HT1080 (cell line): ENCODE results near the gene CFHR4. TPM values are rescaled to one million over a fixed set of nuclear protein-coding genes. Genes with fewer than 3 reads are reported as not detected.
A peak's percentile ranks its signal among the peaks of the same experiment; 100 is the strongest.
"Not testable (repeated sequence)": the region's sequence is repeated elsewhere in the genome, so short reads cannot be mapped to it uniquely, and the experiment has no call there.

Experiments
- DNase-seq: peaks from one replicate; pipeline ENCODE4 v3.0.0-alpha.2; 2015; ENCODE audit warnings: low read depth
- polyA plus RNA-seq, 2 experiments: library from polyadenylated mRNA; depleted of rRNA; stranded (reverse); fragments of >200 nt; gene quantifications; 2 replicates each; pipeline ENCODE4 v1.2.3, GENCODE V29; 2015
- total RNA-seq: library from RNA; depleted of rRNA; stranded (reverse); fragments of >200 nt; shearing (Covaris generic); gene quantifications from 2 replicates; pipeline ENCODE4 v1.2.3, GENCODE V29; 2014; rRNA removed

Gene CFHR4
- total RNA-seq: not detected in 2 replicates
- polyA plus RNA-seq (2015; cell fraction: cytosol; rRNA removed): not detected in 2 replicates
- not detected in 2 replicates for polyA plus RNA-seq (2015; cell fraction: nucleus; rRNA removed)

DNA sequence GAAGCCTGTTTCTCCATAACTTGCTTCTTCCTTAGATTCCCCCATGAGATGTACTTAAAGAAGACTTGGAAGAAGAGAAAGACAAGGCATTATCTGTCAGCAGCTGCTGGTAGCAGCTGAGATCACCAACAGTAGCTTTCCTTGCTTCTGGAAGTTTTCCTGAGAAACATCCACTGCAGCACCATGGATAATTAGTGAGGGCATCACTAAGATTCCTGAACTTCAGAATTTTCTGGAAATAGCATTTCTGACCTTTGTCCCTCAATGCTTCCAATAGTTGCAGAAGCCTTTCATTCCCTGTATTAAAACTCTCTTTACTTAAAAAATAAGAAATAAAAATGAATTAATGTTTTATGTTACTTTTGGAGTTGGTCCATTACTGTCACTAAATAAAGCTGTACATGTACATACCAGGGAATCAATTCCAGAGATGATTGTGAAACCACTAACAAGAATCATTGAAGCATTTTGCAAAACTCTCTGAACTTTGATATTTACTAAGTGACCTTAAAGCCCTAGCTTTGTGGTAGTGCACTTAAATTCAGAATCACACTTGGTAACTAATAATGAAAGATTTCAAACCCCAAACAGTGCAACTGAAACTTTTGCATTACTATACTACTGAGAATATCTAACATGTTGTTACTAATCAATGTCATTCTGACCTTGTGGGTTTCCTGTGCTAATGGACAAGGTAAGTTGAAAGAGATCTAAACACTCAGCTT, at the start of gene CFHR4:
CFHR4 (plus strand) TSS at position 538 of the 725 bp plus-strand sequence; CDS start at position 637, 99 bp downstream.
- DNase-seq: no peak

DNA sequence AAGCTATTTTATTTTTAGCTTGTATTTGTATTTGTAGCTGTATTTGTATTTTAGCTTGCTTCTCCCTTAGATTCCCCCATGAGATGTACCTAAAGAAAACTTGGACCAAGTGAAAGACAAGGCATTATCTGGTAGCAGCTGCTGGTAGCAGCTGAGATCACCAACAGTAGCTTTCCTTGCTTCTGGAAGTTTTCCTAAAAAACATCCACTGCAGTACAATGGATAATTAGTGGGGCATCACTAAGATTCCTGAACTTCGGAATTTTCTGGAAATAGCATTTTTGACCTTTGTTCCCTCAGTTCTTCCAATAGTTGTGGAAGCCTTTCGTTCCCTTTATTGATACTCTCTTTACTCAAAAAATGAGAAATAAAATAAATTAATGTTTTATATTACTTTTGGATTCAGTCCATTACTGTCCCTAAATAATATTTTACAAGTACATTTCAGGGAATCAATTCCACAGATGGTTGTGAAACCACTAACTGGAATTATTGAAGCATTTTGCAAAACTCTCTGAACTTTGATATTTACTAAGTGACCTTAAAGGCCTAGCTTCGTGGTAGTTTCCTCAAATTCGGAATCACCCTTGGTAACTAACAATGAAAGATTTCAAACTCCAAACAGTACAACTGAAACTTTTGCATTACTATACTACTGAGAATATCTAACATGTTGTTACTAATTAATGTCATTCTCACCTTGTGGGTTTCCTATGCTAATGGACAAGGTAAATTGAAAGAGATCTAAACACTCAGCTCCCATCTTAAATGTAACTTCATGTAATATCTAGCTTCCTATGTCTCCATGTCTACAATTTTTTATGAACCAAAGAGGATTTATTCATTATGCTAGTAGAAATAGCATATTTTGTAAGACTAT, 38.0 kb upstream of the CFHR4 start:
- DNase-seq: not testable (repeated sequence)

DNA sequence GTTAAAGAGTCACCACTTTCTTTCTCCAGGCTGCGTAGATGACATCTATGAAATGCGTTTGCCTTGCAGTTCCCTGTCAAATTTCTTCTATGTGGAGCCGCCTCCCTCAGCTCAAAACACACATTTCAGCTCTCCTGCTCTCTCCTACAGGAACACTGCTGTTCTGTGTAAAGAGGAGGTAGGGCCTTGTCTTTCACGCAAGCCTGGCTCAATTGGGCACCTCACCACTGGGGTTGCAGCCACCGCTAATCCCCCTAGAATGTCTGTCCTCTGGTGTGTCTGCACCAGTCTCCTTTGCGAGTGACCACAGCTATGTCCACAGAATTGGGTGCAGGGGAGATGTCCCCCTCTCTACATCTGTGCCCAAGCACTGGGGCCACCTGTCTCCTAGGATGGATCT, 31.8 kb upstream of the CFHR4 start:
- DNase-seq: no peak

DNA sequence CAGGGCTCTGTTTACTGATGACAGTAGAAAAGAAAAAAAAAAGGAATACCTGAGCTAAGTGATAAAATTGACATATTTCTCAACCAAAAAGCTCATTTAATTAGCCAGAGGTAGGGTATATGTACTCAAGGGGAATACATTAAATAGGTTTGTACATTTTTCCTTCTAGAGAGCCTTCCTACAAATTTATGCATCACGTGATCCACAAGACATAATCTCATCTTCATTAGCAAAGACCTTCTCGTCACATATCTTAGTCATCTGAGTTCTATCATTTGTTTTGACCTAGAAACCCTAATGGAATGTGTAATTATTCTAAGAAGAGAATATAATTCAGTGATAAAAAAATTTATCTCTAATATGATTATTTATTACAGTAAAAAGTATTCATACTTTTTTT, 30.7 kb upstream of the CFHR4 start:
- no peak for DNase-seq

DNA sequence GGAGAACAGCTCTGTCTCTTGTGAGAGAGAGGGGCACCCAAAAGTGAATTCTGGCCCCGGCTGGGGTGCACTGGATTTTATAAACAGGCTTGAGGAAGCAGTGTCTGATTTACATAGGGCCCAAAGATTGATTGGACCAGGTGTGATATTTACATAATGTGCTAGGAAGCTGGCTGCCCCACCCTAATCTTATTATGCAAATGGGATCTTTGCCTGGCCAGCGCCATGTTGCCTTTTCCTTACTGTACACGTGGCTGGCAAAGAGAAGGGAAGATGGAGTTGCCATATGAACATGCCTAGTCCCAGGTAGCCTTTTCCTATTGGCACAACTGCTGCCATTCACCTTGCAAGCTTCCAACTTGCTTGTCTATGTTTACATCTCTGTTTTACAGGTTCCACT, 29.0 kb upstream of the CFHR4 start:
- DNase-seq: no peak

DNA sequence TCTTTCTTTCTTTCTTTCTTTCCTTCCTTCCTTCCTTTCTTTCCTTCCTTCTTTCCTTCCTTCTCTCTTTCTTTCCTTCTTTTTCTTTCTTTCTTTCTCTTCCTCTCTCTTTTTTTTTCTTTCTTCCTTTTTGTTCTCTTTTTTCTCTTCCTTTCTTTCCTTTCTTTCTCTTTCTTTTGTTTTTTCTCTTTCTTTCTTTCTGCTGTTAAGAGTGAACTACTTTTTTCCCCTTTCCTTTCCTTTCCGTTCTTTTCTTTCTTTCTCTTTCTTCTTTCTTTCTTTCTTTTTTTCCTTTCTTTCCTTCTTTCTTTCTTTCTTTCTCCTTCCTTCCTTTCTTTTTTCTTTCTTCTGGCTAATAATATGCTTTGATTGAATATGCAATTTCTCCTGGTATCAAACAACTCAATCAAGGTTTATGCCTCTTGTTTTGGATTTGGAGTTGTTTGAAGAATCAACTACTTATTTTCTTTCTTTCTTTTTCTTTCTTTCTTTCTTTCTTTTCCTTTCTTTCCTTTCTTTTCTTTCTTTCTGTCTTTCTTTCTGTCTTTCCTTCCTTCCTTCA, 27.4 kb upstream of the CFHR4 start:
- DNase-seq: no peak

DNA sequence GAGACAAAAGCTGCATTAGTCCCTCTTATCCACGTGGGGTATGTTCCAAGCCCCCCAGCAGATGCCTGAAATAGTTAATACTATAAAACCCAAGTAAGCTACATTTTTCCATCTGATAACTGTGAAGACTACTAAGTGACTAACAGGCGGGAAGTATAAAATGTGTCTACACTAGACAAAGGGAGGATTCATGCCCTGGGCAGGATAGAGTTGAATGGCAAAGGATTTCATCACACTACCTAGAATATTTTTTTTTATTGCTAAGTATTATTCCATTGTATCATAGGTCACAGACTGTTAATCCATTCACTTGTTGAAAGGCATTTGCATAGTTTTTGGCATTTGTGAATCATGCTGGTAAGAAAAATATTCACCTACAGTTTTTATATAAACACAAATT, 26.4 kb upstream of the CFHR4 start:
- DNase-seq: peak; percentile 41

DNA sequence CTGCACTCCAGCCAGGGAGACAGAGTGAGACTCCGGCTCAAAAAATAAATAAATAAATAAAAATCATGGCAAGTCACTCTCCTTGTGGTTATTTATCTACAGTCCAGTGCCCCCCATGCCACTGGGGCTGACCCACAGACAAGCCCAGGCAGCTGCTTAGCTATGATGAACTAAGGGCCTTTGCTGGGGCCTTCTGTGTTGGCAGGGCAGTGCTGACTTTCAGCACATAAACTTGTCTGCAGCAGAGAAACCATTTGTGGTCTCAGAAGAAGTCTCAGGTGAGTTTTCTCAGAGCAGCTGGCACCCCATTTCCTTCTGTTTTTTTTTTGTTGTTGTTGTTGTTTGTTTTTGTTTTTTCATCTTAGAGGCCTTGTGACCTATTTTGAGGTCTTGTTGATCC, 20.9 kb upstream of the CFHR4 start:
- no peak for DNase-seq

DNA sequence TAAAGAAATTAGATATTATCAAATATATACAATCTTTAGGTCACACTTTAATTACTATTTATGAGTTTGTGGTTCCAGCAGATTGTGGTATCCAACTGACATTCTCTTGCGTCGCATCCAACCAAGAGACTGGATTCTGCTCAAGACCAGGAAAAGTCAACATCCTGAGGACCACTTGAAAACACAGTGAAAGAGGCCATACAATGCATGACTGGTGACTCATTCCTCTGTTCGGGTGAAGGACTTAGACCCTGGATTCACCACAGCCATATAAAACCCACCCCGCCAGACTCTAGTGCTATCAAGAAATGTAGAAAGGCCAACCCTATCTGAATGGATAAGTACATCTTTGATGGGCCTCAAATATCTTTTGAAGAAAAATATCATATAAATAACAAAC, 14.5 kb upstream of the CFHR4 start:
- DNase-seq: peak; percentile 18

DNA sequence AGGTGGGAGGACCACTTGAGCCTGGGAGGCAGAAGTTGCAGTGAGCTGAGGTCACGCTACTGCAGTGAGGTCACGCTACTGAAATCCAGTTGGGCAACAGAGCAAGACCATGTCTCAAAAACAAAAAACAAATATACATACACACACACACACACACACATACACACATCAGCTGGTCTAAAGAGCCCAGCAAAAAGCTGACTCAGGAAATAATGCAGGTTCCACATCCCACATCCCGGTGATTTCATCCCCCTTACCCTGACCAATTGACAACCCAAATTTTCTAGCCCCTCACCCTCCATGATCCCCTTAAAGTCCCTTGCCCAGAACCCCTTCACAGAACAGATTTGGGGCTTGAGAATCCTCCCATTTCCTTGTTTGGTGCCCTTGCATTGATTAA, 11.9 kb upstream of the CFHR4 start:
- DNase-seq: no peak

DNA sequence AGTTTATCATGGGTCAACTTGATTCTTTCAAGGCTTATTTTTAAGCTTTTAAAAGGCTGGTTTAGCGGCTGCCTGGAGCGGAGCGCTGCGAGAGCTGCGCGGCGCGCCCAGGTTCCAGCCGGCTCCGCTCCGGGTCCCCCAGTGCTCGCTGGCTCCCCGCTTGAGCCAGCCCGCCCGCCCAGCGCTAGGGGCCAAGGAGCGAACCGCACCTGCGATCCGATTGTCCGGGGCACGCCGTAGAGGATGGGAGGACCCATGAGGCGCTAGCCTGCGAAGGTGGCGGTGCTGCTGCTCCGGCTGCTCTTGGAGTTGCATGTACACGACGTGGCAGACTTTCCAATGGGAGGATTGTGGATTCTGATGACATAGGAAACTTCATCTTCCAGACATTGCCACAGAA, 9.9 kb upstream of the CFHR4 start:
- no peak for DNase-seq

DNA sequence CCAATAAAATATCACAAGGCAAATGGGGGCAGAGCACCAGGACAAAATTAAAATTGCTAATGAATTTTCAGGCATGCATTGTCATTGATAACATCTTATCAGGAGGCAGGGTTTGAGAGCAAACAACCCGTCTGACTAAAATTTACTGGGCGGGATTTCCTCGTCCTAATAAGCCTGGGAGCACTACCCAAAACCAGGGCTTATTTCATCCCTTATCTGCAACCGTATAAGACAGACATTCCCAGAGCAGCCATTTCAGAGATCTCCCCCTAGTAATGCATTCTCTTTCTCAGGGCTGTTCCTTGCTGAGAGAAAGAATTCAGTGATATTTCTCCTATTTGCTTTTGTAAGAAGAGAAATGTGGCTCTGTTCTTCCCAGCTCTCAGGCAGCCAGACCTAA, 1.3 kb upstream of the CFHR4 start:
- not testable (repeated sequence) for DNase-seq

DNA sequence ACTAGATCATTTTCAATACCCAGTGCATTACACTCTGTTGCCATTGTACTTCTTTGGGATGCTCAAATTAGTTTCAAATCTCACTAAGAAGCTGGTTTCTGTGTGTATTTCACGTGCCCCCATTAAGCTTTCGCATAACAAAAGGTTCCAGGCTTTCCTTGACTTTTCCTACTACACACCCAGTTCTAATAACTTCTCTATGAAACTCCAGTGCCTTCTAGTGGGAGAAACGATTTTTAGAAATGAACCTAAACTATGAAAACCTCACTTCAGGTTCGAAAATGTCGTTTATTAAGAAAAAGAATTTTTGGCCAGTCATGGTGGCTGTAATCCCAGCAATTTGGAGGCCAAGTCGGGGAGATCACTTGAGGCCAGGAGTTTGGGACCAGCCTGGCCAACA, 2.8 kb downstream of the CFHR4 start:
- no peak for DNase-seq

DNA sequence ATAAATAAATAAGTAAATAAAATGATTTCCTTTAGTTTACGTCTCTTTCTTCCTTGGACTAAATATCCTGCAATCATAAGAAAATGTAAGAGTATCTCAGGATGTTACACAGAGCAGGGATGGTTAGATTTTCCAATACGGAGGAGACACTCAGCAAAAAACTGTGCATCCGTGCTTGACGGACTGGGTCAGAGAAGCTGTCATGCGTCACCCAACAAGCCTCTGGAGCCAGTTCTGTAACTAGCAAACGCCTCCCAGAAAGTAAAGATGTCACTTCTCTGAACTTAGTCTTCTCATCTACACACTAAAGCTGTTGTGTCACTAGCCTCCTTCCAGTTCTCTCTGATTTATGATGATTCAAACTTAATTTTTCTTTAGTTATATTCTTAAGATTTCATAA, 3.4 kb downstream of the CFHR4 start:
- no peak for DNase-seq

DNA sequence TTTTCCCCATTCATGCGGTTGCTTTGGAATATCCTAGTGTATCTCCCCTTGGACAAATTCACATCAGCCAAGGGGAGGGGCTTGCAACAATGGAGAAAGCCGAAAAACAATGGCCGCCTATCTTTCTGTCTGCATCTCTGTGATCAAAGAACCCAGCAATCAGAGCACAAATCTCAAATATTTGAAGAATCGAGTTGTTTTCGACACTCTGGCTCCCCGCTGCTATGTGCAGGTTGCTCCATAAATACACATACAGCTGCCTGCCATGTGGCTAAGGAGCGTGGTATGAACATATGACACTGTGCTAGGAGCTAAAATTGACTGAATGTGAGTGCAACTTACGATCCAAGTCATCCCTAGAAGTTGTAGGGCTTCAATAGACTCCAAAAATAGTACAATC, 8.5 kb downstream of the CFHR4 start:
- no peak for DNase-seq

DNA sequence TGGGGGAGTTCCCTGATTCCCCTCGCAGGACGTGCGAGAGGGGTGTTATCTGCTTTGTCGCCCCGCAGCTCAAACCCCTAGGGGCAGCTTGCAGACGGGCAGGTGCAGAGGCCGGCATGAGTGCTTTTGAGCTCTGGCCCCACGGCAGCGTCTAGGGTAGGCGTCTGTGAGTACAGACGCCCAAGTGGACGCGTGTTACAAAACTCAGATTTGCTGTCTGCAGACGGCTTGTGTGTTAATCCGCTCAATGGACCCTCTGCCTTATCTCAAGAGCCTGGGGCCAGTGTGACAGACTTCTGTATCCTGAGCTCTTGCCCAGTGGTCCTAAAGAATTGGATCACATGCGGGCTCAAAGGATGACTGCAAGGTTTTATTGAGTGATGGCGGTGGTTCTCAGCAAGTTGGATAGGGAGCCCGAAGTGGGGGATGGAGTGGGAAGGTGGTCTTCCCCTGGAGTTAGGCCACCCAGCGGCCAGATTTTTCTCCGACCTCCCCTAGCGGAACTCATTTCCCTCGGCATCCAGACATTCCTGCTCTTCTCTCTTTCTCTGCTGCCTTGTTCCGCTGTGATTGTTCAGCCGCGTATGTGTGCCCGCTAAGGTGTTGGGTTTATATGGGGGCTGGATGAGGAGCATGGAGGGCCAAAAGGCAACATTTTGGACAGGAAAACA, 9.4 kb downstream of the CFHR4 start:
- DNase-seq: no peak

DNA sequence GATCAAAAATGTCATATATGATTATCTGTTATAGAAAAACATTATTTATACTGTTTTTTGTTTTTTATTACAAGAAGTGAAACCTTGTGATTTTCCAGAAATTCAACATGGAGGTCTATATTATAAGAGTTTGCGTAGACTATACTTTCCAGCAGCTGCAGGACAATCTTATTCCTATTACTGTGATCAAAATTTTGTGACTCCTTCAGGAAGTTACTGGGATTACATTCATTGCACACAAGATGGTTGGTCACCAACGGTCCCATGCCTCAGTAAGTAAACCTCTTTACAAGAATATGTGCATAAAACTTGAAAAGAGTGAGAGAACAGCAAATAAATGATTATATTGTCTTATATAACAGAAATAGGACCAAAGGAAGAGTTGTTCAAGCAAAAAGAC, 14.5 kb downstream of the CFHR4 start:
- no peak for DNase-seq

DNA sequence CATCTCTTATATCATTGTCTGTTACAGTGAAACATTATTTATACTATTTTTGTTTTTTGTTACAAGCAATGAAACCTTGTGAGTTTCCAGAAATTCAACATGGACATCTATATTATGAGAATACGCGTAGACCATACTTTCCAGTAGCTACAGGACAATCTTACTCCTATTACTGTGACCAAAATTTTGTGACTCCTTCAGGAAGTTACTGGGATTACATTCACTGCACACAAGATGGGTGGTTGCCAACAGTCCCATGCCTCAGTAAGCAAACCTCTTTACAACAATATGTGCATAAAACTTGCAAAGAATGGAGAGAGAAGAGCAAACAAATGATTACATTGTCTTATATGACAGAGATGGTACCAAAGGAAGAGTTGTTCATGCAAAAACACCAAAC, 22.4 kb downstream of the CFHR4 start:
- DNase-seq: peak; percentile 7

DNA sequence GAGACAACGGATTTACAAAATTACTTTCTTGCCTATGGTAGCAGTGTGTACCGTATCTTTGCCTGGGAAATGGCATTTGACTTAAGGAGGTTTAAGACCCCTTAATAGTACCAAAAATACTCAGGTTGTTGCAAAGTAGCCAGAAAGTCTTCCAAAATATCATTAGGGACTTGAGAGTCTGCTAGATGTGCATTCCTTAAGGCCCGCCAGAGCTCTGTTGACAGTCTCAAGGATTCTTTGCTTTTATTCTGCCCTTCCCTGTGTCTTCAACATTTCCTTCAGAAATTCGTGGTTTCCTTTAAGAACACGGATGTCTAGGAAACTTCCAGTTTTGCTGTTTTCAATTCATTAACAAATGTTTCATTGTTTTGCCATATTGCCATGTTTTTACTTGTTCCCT, 24.4 kb downstream of the CFHR4 start:
- DNase-seq: not testable (repeated sequence)

DNA sequence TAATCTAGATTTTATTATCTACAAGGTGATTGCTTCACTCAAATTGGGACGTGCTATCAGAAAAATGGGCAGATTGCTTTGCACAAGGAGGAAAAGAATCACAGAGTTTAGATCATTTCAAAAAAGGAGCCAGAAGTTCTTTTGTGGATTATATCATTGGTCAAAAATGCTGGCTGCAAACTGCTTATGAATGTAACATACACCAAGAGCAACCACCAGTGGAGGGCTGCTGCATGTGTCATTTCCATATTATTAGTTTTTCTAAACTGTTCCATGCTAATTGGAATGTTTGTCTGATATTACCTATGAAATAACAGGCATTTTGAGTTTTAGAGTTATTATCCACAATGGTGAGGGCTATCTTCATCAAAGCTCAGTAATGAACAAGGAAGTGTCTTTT, 39.0 kb downstream of the CFHR4 start:
- DNase-seq: not testable (repeated sequence)

DNA sequence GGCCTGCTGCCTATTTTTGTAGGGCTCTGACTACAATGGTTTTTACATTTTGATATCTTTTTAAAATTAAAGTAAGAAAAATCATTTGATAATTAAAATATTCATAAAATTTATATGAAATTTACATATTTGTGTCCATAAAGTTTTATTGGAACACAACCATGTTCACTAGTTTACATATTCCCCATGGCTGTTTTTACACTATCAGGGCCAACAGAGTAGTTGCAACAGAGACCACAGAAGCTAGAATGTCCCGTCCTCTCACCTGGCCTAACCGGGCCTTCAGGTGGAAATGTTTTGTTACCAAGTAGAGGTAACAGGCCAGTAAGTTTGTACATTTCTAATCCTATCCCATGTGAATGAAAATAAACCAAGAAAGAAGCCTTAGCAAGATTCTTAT, 45.0 kb downstream of the CFHR4 start:
- not testable (repeated sequence) for DNase-seq
